ENCODE measurements around the gene ARHGEF7.

GRCh38 chr13:111204438-111205177 is 89.5 kb downstream of the ARHGEF7 start:
- TF ChIP-seq CTCF (conservative IDR thresholded peaks at IDR 0.05) (no peak), ZFX (IDR thresholded peaks at IDR 0.05) (no peak)

Measured in C4-2B (cell line).